GM23338 (cell line): ENCODE measurements around the gene NEK8. TPM values are rescaled to one million over a fixed set of nuclear protein-coding genes. Genes with fewer than 3 reads are reported as not detected.

Source experiments
- ATAC-seq: fragments of 200-7000 bp; cut with Tn5 transposase; 3 replicates; pipeline ENCODE4 v1.9.1; 2020
- DNase-seq: peaks from one replicate; pipeline ENCODE4 v3.0.0-alpha.2; 2015; ENCODE audit warnings: low spot score
- H2AFZ ChIP-seq: fragments of 200-600 bp; sonication (generic); 2 replicates; pipeline ENCODE4 v1.8.0; 2016; ENCODE audit warnings: antibody characterized with exemption, mild to moderate bottlenecking, moderate library complexity
- H3F3A ChIP-seq: fragments of 200-600 bp; sonication (generic); replicated peaks from 2 replicates; pipeline ENCODE4 v1.8.0; 2017; ENCODE audit warnings: antibody characterized with exemption, mixed run types, low read depth
- H3K27ac ChIP-seq: fragments of 200-600 bp; sonication (generic); 2 replicates; pipeline ENCODE4 v1.6.1; 2016; ENCODE audit warnings: low read depth
- H3K27me3 ChIP-seq: fragments of 200-600 bp; sonication (generic); 2 replicates; pipeline ENCODE4 v1.8.0; 2016; ENCODE audit warnings: mild to moderate bottlenecking, mixed run types, moderate library complexity; ENCODE audit not compliant: insufficient read depth
- H3K36me3 ChIP-seq: fragments of 200-600 bp; sonication (generic); 2 replicates; pipeline ENCODE4 v1.8.0; 2016; ENCODE audit warnings: mild to moderate bottlenecking; ENCODE audit not compliant: insufficient read depth
- H3K4me1 ChIP-seq: fragments of 200-600 bp; sonication (generic); 2 replicates; pipeline ENCODE4 v1.8.0; 2016; ENCODE audit warnings: mild to moderate bottlenecking, moderate library complexity; ENCODE audit not compliant: insufficient read depth
- H3K4me2 ChIP-seq: fragments of 200-600 bp; sonication (generic); 2 replicates; pipeline ENCODE4 v1.7.1; 2017; ENCODE audit warnings: mixed run types
- H3K4me3 ChIP-seq: fragments of 200-600 bp; sonication (generic); 2 replicates; pipeline ENCODE4 v1.6.1; 2016; ENCODE audit warnings: mixed run types
- H3K79me2 ChIP-seq: fragments of 200-600 bp; sonication (generic); replicated peaks from 2 replicates; pipeline ENCODE4 v1.8.0; 2017; ENCODE audit warnings: mild to moderate bottlenecking; ENCODE audit not compliant: insufficient read depth
- H3K9me2 ChIP-seq: fragments of 200-600 bp; sonication (generic); 2 replicates; pipeline ENCODE4 v1.8.0; 2017; ENCODE audit not compliant: insufficient read depth
- H4K20me1 ChIP-seq: fragments of 200-600 bp; sonication (generic); replicated peaks from 2 replicates; pipeline ENCODE4 v1.8.0; 2017; ENCODE audit warnings: mild to moderate bottlenecking; ENCODE audit not compliant: insufficient read depth
- H3K27ac Mint-ChIP-seq: 2 replicates; pipeline ENCODE4 v1.8.0; 2020; ENCODE audit warnings: inconsistent platforms, mild to moderate bottlenecking, moderate library complexity, mixed read lengths
- H3K27me3 Mint-ChIP-seq: 3 replicates; pipeline ENCODE4 v1.8.0; 2022; ENCODE audit warnings: low read depth, mild to moderate bottlenecking, moderate library complexity, mixed read lengths, inconsistent platforms; ENCODE audit not compliant: insufficient read depth, poor library complexity
- H3K36me3 Mint-ChIP-seq: 3 replicates; pipeline ENCODE4 v1.8.0; 2021; ENCODE audit warnings: low read depth, mild to moderate bottlenecking, inconsistent platforms, moderate library complexity, mixed read lengths
- H3K4me1 Mint-ChIP-seq: 3 replicates; pipeline ENCODE4 v1.8.0; 2020; ENCODE audit warnings: mild to moderate bottlenecking, inconsistent platforms, mixed read lengths
- H3K4me3 Mint-ChIP-seq: 3 replicates; pipeline ENCODE4 v1.8.0; 2021; ENCODE audit warnings: moderate library complexity, mild to moderate bottlenecking, inconsistent platforms, mixed read lengths
- H3K9me3 Mint-ChIP-seq: 3 replicates; pipeline ENCODE4 v1.8.0; 2020; ENCODE audit warnings: moderate library complexity, mild to moderate bottlenecking, inconsistent platforms, mixed read lengths
- CREB1 ChIP-seq: fragments of 250-450 bp; sonication (Bioruptor Pico); IDR thresholded peaks from 2 replicates; pipeline ENCODE4 v1.5.0; 2020; ENCODE audit warnings: low read depth, mild to moderate bottlenecking, moderate library complexity
- POLR2AphosphoS5 ChIP-seq: IDR thresholded peaks from 2 replicates; pipeline ENCODE4 v1.6.1; 2016; ENCODE audit warnings: antibody characterized with exemption, low read depth
- REST ChIP-seq: IDR thresholded peaks from one replicate; pipeline ENCODE4 v1.6.1; 2018; ENCODE audit warnings: antibody characterized with exemption; ENCODE audit not compliant: unreplicated experiment
- polyA plus RNA-seq: library from polyadenylated mRNA; unstranded; fragments of >200 nt; fragmentation: Nextera tagmentation; extraction: Ambion mirVana; gene quantifications from 2 replicates; pipeline ENCODE4 v1.2.1, GENCODE V29; 2016
- total RNA-seq: library from RNA; depleted of rRNA; stranded (reverse); fragments of >200 nt; shearing (Covaris generic); gene quantifications from 2 replicates; pipeline ENCODE4 v1.2.3, GENCODE V29; 2014
- TF ChIP-seq, protein P1 (sequence below): fragments of 250-450 bp; sonication (Bioruptor Pico); IDR thresholded peaks from 2 replicates; pipeline ENCODE4 v1.5.0; 2020; ENCODE audit warnings: mild to moderate bottlenecking, moderate library complexity

The NEK8 gene
- total and polyA plus RNA-seq, 2 experiments from 2014 or later: 10.0 to 14.9 TPM

- peak overlapping the region; percentile 98 for H3K4me2 ChIP-seq
- no peak overlapping the region for H2AFZ ChIP-seq
- H4K20me1 ChIP-seq: peaks cover 33% of the 10 kb centered on the region
- peak overlapping the region; percentile 95 for H3K27ac ChIP-seq
- peaks cover 7% of the 10 kb centered on the region for H3K9me3 Mint-ChIP-seq
- ATAC-seq (no peak), DNase-seq (peak; percentile 34)
- peak overlapping the region; percentile 89 for H3K4me3 Mint-ChIP-seq
- peak overlapping the region; percentile 98 for H3K4me3 ChIP-seq
- no peak for TF ChIP-seq CREB1 (CRISPR knock-in tag)
- TF ChIP-seq POLR2AphosphoS5: peak; percentile 53; the same call in 1 of the 2 replicates
- TF ChIP-seq REST: peak; percentile 13
- peak overlapping the region; percentile 99 for H3K27ac Mint-ChIP-seq
- H3K79me2 ChIP-seq: peaks cover 33% of the 10 kb centered on the region
- no peaks in the 10 kb centered on the region for H3K9me2 ChIP-seq
- peaks cover 50% of the 10 kb centered on the region for H3K4me1 Mint-ChIP-seq
- peaks cover 39% of the 10 kb centered on the region for H3K4me1 ChIP-seq
- peaks cover 65% of the 10 kb centered on the region for H3F3A ChIP-seq
- no peaks in the 10 kb centered on the region for H3K27me3 ChIP-seq
- peaks cover 39% of the 10 kb centered on the region for H3K27me3 Mint-ChIP-seq
- H3K36me3 ChIP-seq: peaks cover 39% of the 10 kb centered on the region
- peaks cover 53% of the 10 kb centered on the region for H3K36me3 Mint-ChIP-seq
These were observed 3.4 kb upstream of the NEK8 start for GRCh38 chr17:28725166-28725659.

- peaks cover 27% of the 10 kb centered on the region for H3K79me2 ChIP-seq
- Mint-ChIP-seq H3K27me3 (peaks cover 34% of the 10 kb centered on the region), H3K4me3 (peak overlapping the region; percentile 89), H3K9me3 (peaks cover 3% of the 10 kb centered on the region), H3K36me3 (peaks cover 47% of the 10 kb centered on the region), H3K4me1 (peaks cover 46% of the 10 kb centered on the region), H3K27ac (peak overlapping the region; percentile 99)
- H3F3A ChIP-seq: peaks cover 64% of the 10 kb centered on the region
- H3K4me3 ChIP-seq: peak overlapping the region; percentile 98
- H3K36me3 ChIP-seq: peaks cover 35% of the 10 kb centered on the region
- H3K27me3 ChIP-seq: no peaks in the 10 kb centered on the region
- peaks cover 29% of the 10 kb centered on the region for H4K20me1 ChIP-seq
- ATAC-seq (peak; percentile 38), DNase-seq (peak; percentile 85)
- no peak overlapping the region for H2AFZ ChIP-seq
- H3K4me1 ChIP-seq: peaks cover 39% of the 10 kb centered on the region
- H3K27ac ChIP-seq: peak overlapping the region; percentile 95
- H3K9me2 ChIP-seq: no peaks in the 10 kb centered on the region
- peak; percentile 60 for TF ChIP-seq POLR2AphosphoS5
- TF ChIP-seq, protein P1, sequence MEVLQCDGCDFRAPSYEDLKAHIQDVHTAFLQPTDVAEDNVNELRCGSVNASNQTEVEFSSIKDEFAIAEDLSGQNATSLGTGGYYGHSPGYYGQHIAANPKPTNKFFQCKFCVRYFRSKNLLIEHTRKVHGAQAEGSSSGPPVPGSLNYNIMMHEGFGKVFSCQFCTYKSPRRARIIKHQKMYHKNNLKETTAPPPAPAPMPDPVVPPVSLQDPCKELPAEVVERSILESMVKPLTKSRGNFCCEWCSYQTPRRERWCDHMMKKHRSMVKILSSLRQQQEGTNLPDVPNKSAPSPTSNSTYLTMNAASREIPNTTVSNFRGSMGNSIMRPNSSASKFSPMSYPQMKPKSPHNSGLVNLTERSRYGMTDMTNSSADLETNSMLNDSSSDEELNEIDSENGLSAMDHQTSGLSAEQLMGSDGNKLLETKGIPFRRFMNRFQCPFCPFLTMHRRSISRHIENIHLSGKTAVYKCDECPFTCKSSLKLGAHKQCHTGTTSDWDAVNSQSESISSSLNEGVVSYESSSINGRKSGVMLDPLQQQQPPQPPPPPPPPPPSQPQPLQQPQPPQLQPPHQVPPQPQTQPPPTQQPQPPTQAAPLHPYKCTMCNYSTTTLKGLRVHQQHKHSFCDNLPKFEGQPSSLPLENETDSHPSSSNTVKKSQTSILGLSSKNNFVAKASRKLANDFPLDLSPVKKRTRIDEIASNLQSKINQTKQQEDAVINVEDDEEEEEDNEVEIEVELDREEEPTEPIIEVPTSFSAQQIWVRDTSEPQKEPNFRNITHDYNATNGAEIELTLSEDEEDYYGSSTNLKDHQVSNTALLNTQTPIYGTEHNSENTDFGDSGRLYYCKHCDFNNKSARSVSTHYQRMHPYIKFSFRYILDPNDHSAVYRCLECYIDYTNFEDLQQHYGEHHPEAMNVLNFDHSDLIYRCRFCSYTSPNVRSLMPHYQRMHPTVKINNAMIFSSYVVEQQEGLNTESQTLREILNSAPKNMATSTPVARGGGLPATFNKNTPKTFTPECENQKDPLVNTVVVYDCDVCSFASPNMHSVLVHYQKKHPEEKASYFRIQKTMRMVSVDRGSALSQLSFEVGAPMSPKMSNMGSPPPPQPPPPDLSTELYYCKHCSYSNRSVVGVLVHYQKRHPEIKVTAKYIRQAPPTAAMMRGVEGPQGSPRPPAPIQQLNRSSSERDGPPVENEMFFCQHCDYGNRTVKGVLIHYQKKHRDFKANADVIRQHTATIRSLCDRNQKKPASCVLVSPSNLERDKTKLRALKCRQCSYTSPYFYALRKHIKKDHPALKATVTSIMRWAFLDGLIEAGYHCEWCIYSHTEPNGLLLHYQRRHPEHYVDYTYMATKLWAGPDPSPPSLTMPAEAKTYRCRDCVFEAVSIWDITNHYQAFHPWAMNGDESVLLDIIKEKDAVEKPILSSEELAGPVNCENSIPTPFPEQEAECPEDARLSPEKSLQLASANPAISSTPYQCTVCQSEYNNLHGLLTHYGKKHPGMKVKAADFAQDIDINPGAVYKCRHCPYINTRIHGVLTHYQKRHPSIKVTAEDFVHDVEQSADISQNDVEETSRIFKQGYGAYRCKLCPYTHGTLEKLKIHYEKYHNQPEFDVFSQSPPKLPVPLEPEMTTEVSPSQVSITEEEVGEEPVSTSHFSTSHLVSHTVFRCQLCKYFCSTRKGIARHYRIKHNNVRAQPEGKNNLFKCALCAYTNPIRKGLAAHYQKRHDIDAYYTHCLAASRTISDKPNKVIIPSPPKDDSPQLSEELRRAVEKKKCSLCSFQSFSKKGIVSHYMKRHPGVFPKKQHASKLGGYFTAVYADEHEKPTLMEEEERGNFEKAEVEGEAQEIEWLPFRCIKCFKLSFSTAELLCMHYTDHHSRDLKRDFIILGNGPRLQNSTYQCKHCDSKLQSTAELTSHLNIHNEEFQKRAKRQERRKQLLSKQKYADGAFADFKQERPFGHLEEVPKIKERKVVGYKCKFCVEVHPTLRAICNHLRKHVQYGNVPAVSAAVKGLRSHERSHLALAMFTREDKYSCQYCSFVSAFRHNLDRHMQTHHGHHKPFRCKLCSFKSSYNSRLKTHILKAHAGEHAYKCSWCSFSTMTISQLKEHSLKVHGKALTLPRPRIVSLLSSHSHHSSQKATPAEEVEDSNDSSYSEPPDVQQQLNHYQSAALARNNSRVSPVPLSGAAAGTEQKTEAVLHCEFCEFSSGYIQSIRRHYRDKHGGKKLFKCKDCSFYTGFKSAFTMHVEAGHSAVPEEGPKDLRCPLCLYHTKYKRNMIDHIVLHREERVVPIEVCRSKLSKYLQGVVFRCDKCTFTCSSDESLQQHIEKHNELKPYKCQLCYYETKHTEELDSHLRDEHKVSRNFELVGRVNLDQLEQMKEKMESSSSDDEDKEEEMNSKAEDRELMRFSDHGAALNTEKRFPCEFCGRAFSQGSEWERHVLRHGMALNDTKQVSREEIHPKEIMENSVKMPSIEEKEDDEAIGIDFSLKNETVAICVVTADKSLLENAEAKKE (CRISPR knock-in tag): no peak
- H3K4me2 ChIP-seq: peak overlapping the region; percentile 98
These were observed 2.8 kb upstream of the NEK8 start for GRCh38 chr17:28725660-28726225.
